Progenitor cell of endocrine pancreas (in vitro differentiated cells): ENCODE data around the gene SETBP1. TPM values are rescaled to one million over a fixed set of nuclear protein-coding genes. Genes with fewer than 3 reads are reported as not detected.
"Not testable (repeated sequence)": the region's sequence is repeated elsewhere in the genome, so short reads cannot be mapped to it uniquely, and the experiment has no call there.

Experiments used
- DNase-seq: peaks from one replicate; pipeline ENCODE4 v3.0.0; 2021; ENCODE audit warnings: low spot score; ENCODE audit not compliant: unreplicated experiment
- H3K27ac Mint-ChIP-seq: 2 replicates; pipeline ENCODE4 v1.8.0; 2021; ENCODE audit warnings: mild to moderate bottlenecking, moderate library complexity, mixed read lengths
- H3K27me3 Mint-ChIP-seq: 2 replicates; pipeline ENCODE4 v1.8.0; 2021; ENCODE audit warnings: mixed read lengths
- H3K36me3 Mint-ChIP-seq: 2 replicates; pipeline ENCODE4 v1.8.0; 2022; ENCODE audit warnings: mixed read lengths; ENCODE audit not compliant: insufficient read depth
- H3K4me1 Mint-ChIP-seq: 2 replicates; pipeline ENCODE4 v1.8.0; 2021; ENCODE audit warnings: low read depth, mixed read lengths
- H3K4me3 Mint-ChIP-seq: 2 replicates; pipeline ENCODE4 v1.8.0; 2021; ENCODE audit warnings: low read depth, mild to moderate bottlenecking, moderate library complexity, mixed read lengths
- H3K9me3 Mint-ChIP-seq: 2 replicates; pipeline ENCODE4 v1.8.0; 2021; ENCODE audit warnings: low read depth, mixed read lengths
- total RNA-seq: library from RNA; stranded (reverse); gene quantifications from 2 replicates; pipeline ENCODE4 v1.2.1, GENCODE V29; 2021
- TF ChIP-seq, protein P1 (sequence below): fragments of 200-600 bp; sonication (generic); IDR thresholded peaks from one replicate; pipeline ENCODE4 v1.5.0; 2021; ENCODE audit warnings: antibody characterized with exemption, mild to moderate bottlenecking; ENCODE audit not compliant: unreplicated experiment

The SETBP1 gene
- total RNA-seq, 1 donor from 2014 or later: 30.8 TPM

DNA sequence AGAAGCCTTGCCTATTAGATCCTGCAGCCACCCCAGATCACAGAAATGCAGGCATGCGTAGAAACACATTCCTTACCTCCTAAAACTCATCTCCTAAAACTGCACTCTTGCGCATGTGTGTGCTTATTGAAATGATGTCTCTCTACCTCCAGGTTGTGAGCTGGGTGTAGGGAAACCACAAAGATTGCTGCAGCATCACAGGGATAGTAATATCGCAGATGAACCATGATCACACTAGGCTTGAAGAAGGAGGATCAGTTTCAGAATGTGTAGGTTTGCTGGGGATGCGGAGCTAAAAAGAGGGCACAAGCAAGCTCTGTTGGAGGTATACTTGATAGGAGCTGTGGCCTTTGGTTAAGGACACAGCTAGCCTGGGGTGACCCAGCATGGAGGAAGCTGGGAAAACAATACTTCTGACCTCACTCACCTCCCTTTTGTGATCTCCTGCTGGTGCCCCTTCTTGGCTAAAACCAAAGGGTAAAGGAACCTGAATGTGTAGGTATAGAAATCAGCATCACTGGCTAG is 118.8 kb downstream of the SETBP1 start:
- H3K27ac Mint-ChIP-seq: peak overlapping the region; percentile 37
- no peak overlapping the region for H3K4me3 Mint-ChIP-seq
- peaks cover 4% of the 10 kb centered on the region for H3K9me3 Mint-ChIP-seq
- no peak for DNase-seq
- peaks cover 56% of the 10 kb centered on the region for H3K4me1 Mint-ChIP-seq
- no peaks in the 10 kb centered on the region for H3K27me3 Mint-ChIP-seq
- H3K36me3 Mint-ChIP-seq: peaks cover 9% of the 10 kb centered on the region
- TF ChIP-seq, protein P1, sequence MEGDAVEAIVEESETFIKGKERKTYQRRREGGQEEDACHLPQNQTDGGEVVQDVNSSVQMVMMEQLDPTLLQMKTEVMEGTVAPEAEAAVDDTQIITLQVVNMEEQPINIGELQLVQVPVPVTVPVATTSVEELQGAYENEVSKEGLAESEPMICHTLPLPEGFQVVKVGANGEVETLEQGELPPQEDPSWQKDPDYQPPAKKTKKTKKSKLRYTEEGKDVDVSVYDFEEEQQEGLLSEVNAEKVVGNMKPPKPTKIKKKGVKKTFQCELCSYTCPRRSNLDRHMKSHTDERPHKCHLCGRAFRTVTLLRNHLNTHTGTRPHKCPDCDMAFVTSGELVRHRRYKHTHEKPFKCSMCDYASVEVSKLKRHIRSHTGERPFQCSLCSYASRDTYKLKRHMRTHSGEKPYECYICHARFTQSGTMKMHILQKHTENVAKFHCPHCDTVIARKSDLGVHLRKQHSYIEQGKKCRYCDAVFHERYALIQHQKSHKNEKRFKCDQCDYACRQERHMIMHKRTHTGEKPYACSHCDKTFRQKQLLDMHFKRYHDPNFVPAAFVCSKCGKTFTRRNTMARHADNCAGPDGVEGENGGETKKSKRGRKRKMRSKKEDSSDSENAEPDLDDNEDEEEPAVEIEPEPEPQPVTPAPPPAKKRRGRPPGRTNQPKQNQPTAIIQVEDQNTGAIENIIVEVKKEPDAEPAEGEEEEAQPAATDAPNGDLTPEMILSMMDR: no peak

DNA sequence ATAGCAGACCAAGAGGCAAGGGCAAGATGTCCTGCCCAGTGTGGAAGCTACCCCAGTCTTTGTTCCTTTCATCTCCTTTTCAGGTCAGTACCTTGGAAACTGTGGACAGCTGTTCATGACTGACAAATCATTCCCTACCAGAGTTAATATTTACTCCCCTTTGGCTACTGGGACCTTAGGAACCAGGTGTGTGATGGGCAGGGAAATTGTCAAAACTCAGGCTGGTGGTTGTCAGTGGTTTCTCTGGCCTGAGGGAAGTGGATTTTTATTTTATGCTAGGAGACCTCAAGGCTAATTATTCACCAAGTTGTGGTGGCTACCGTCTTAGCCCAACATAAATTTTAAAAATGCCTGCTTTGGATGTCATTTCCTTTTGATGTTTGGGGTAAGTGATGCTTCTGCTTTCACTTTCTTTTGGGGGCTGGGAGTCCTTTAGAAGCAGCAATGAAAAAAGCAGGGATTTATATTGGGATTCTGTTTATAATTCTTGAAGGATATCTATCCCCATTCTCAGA is 119.3 kb downstream of the SETBP1 start:
- Mint-ChIP-seq H3K4me3 (peak overlapping the region; percentile 22), H3K4me1 (peaks cover 56% of the 10 kb centered on the region), H3K27ac (peak overlapping the region; percentile 37), H3K9me3 (peaks cover 4% of the 10 kb centered on the region), H3K36me3 (peaks cover 9% of the 10 kb centered on the region), H3K27me3 (no peaks in the 10 kb centered on the region)
- TF ChIP-seq, protein P1: no peak
- no peak for DNase-seq

DNA sequence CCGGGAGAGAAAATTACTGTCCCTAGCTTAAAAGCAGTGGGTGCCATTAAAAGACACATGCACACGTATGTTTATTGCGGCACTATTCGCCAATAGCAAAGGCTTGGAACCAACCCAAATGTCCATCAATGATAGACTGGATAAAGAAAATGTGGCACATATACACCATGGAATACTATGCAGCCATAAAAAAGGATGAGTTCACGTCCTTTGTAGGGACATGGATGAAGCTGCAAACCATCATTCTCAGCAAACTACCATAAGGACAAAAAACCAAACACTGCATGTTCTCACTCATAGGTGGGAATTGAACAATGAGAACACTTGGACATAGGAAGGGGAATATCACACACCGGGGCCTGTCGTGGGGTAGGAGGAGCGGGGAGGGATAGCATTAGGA is 120.1 kb downstream of the SETBP1 start:
- not testable (repeated sequence) for H3K27me3 Mint-ChIP-seq, H3K36me3 Mint-ChIP-seq, H3K27ac Mint-ChIP-seq, H3K9me3 Mint-ChIP-seq, DNase-seq, H3K4me3 Mint-ChIP-seq
- peaks cover 52% of the 10 kb centered on the region for H3K4me1 Mint-ChIP-seq

DNA sequence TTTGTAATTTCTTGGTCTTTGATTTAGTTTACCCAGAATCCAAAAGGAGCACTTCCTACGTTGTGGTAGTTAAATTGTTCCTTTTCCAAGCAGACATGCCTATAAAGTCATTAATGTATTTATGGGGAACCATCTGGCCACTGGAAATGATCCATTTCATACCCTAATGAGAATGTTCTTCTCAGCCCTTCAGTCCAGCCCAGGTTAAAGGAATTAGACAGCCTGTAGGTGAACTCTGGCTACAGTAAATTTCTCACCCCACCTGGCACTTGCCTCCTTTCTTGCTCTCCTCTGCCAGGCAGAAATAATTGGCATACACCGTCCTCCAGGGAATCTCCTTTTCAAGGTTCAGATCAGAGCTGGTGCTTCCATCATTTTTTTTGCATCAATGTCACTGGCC is 121.1 kb downstream of the SETBP1 start:
- peaks cover 9% of the 10 kb centered on the region for H3K36me3 Mint-ChIP-seq
- no peak for DNase-seq
- H3K9me3 Mint-ChIP-seq: peaks cover 4% of the 10 kb centered on the region
- no peak overlapping the region for H3K4me3 Mint-ChIP-seq
- TF ChIP-seq, protein P1: no peak
- no peak overlapping the region for H3K27ac Mint-ChIP-seq
- peaks cover 44% of the 10 kb centered on the region for H3K4me1 Mint-ChIP-seq
- no peaks in the 10 kb centered on the region for H3K27me3 Mint-ChIP-seq

DNA sequence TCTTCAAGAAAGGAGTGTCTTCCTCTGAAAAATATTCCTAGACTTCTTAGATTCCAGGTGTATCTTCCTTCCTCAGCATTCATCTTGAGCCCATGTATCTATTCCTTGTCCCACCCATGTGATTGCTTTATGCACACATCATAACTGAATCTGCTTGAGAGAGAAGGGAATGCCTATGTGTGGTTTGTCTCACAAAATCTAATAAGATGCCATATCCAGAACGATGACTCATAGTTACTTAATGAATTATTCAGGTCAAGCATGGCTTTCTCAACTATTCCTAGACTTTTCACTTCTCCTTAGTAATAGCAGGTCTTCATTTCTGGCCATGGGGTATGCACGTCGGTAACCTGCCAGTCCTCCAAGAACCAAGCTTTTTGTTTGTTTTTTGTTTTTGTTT is 121.8 kb downstream of the SETBP1 start:
- Mint-ChIP-seq H3K27ac (peak overlapping the region; percentile 89), H3K36me3 (peaks cover 9% of the 10 kb centered on the region)

More for the DNA sequence above, 121.8 kb downstream of the SETBP1 start:
- TF ChIP-seq, protein P1: no peak
- Mint-ChIP-seq H3K4me1 (peaks cover 40% of the 10 kb centered on the region), H3K9me3 (peaks cover 4% of the 10 kb centered on the region), H3K4me3 (no peak overlapping the region), H3K27me3 (no peaks in the 10 kb centered on the region)
- no peak for DNase-seq
